HG03442 (cell line): ENCODE results near the gene CPNE1.

Experiments
- ATAC-seq: cut with Tn5 transposase; IDR thresholded peaks from one replicate; pipeline ENCODE4 v1.9.1; 2021; ENCODE audit warnings: mild to moderate bottlenecking, moderate library complexity; ENCODE audit not compliant: unreplicated experiment

CPNE1 gene

DNA sequence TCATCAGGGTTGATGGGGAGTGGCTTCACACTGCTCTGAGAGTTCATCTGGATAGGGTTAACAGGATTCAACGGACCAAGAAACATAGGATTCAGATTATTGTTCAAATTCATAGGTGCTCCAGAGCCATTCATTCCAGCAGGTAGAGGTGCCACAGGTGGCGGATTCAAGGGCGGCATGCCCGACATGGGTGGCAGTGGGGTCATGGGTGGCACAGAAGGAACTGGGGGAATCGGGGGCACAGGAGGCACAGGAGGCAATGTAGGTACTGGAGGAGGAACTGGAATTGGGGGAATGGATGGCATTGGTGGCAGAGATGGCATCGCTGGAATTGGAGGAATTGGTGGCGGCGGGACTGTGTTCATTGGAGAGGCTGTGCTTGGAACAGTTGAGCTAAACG is 10.3 kb downstream of the CPNE1 start:
- ATAC-seq = no peak

DNA sequence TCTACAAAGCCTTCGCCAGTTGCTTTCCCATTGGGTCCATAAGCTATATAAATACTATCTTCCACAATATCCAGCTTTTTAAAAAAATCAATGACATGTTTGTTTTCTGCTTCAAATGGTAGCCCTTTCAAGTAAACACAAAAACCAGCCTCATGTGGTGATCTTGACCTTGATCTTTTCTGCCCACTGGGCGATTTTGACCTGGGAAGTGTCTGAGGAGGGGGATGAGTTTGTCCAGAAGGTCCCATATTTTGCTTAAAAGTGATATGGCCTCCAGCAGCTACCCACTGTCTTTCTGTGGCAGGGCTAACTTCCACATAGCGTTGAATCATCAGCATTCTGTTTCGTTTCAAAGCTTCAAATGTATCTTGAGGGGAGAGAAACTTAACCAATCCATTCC is 10.8 kb downstream of the CPNE1 start:
- ATAC-seq = no peak

DNA sequence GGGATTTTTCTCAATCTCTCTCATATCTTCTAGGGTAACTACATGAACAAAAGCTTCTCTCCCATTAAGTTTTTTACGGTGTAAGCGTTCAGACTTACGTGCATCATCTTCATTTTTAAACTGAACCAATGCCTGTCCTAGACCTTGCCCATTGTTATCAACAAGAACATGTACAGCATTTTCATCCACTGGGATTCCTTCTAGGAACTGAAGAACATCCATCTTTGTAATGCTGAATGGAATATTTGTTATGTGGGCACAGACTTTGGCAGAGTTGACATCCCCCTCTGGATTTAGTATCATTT is 11.3 kb downstream of the CPNE1 start:
- ATAC-seq = no peak

GRCh38 chr20:35652641-35653429 is 11.9 kb downstream of the CPNE1 start:
- no peak for ATAC-seq

- no peak for ATAC-seq
Measured at GRCh38 chr20:35651958-35652357, 12.7 kb downstream of the CPNE1 start.

DNA sequence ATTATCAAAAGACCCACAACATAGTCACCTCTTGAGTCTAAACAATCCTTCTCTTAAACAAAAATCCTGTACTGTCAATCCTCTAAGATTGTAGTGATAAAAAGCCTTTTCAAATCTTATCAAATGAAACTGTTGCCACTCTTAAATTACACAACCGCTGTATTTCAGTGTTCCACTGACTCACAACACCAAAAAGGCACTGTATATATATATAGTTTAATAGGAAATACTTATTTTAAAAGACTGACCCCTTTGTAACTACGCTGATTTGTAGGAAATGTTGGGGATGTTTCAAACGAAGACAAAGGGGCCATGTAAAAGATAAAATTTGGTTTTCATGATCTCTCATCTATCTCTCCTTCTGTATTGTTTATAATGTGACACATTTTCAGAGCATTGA is 14.1 kb downstream of the CPNE1 start:
- no peak for ATAC-seq

- no peak for ATAC-seq
Measured at GRCh38 chr20:35648836-35649235, 15.9 kb downstream of the CPNE1 start.

- ATAC-seq = no peak
Measured at GRCh38 chr20:35644806-35645205, 19.9 kb downstream of the CPNE1 start.

- ATAC-seq = no peak
Measured at GRCh38 chr20:35643045-35643444, 21.7 kb downstream of the CPNE1 start.

GRCh38 chr20:35641743-35642142 is 23.0 kb downstream of the CPNE1 start:
- no peak for ATAC-seq

GRCh38 chr20:35640724-35641123 is 24.0 kb downstream of the CPNE1 start:
- no peak for ATAC-seq

DNA sequence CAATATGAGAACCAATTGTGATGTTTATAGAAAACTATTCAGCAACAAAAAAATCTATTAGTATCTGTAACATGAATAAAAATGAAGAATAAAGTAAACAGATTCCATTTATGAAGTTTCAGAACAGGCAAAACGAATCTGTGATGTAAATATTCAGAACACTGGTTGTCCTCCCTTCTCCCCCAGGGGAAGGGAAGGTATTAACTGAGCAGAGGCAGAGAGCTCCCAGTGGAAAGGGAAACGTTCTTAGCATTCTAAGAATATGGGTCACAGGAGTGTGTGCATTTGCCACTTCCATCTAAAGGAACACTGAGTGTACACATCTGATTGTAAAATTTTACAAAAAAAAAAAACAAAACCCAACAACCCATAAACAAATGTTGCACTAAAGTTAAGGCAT is 25.9 kb downstream of the CPNE1 start:
- no peak for ATAC-seq

GRCh38 chr20:35637276-35637675 is 27.4 kb downstream of the CPNE1 start:
- no peak for ATAC-seq

DNA sequence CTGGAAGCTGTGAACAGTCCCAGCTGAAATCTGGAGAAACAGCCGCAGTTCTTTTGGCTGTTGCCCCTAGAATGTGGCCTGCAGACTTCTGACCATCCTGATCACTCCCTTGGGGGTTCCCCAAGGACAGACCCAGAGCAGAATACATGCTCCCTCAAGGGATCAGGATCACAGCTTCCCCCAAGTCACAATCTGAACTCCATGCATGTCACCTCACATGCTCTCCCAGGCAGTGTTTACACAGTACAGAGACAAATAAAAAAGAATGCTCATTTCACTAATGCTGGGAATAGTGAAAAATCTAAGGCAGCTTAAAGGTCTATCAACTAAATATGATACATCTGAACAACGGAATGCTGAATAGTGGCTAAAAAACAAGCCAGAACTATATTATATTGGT is 28.6 kb downstream of the CPNE1 start:
- no peak for ATAC-seq

DNA sequence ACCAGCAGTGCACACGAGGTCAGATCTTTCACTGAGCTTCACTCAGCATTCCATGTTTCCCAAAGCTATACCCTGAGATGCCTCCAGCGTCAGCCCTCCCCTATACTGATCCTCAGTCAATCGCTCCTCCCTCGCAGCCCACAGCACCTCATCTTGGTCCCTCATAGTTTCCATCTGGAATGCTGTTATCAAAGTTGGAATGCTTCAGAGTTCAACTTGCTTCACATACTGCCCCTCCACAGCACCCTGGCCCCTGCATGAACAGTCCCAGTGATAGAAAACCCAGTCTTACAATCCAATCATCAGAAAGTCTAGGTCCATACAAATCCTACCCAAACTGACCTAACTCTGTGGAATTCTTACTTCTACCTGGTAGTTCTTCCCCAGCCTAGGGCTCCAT is 29.0 kb downstream of the CPNE1 start:
- ATAC-seq = no peak

- ATAC-seq = no peak
Measured at GRCh38 chr20:35632539-35633115, 32.1 kb downstream of the CPNE1 start.

GRCh38 chr20:35630636-35631035 is 34.1 kb downstream of the CPNE1 start:
- no peak for ATAC-seq

DNA sequence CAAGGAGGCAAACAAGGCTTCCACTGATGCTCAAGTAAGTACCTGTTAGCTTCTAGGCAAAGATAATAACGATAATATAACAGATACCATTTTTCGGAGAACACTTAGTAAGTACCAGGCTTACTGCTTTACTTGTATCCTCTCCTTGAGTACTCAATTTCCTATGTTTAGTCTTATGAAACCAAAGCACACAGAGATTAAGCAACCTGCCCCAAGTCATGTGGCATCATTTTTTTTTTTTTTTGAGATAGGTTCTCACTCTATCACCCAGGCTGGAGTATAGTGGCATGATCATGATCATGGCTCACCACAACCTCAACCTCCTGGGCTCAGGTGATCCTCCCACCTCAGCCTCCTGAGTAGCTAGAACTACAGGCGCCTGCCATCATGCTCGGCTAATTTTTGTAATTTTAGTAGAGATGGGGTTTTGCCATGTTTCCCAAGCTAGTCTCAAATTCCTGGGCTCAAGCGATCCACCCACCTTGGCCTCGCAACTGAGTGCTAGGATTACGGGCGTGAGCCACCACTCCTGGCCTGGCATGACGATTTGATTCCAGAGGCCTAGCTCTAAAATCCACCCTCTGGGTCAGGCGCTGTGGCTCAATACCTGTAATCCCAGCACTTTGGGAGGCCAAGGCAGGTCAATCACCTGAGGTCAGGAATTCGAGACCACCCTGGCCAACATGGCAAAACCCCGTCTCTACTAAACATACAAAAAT is 35.1 kb downstream of the CPNE1 start:
- no peak for ATAC-seq

GRCh38 chr20:35627121-35627520 is 37.6 kb downstream of the CPNE1 start:
- no peak for ATAC-seq

GRCh38 chr20:35626386-35627001 is 38.2 kb downstream of the CPNE1 start:
- no peak for ATAC-seq

- no peak for ATAC-seq
Measured at GRCh38 chr20:35625584-35626385, 38.9 kb downstream of the CPNE1 start.
